ENCODE measurements around the gene MAGOHB.

- TF ChIP-seq, protein P1, sequence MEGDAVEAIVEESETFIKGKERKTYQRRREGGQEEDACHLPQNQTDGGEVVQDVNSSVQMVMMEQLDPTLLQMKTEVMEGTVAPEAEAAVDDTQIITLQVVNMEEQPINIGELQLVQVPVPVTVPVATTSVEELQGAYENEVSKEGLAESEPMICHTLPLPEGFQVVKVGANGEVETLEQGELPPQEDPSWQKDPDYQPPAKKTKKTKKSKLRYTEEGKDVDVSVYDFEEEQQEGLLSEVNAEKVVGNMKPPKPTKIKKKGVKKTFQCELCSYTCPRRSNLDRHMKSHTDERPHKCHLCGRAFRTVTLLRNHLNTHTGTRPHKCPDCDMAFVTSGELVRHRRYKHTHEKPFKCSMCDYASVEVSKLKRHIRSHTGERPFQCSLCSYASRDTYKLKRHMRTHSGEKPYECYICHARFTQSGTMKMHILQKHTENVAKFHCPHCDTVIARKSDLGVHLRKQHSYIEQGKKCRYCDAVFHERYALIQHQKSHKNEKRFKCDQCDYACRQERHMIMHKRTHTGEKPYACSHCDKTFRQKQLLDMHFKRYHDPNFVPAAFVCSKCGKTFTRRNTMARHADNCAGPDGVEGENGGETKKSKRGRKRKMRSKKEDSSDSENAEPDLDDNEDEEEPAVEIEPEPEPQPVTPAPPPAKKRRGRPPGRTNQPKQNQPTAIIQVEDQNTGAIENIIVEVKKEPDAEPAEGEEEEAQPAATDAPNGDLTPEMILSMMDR (conservative IDR thresholded peaks at IDR 0.05) = no peak
- no peak for TF ChIP-seq EZH2 (IDR thresholded peaks at IDR 0.05; ENCODE audit: low read depth)
These were observed 11.2 kb upstream of the MAGOHB start for GRCh38 chr12:10624605-10625004.

All from PC-9 (cell line).